ENCODE results near the gene KIFC3. TPM values are rescaled to one million over a fixed set of nuclear protein-coding genes. Genes with fewer than 3 reads are reported as not detected.

The KIFC3 gene
- total and polyA plus RNA-seq, 2 donors from 2014 or later, result 74.9 to 109 TPM

DNA sequence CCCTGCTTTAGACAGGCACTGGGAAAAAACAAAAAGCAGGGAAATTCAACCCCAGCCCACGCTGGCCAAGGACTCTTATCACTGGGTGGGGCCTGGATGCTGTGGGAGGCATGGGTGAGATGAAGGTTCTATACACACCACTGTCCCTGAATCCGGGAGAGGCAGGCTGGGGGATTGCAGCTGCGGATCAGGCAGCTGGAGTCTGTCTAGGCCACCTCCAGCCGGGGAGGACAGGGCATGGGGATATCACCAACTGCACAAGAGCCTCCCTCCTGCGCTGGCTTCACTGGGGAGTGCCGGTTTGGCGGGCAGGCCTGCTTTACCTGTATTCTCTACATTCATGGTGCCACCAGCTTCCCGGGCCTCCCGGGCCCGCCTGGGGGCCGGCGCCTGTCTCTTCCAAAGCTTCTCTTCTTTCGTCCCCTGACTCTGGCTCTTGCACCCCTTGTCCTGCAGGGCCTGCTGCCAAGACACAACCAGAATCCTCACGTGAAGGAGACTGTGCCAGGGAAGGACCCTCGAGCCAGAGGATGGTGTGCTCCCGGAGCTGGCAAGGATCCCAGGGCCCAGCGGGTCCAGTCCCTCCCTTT lies 13.9 kb downstream of the KIFC3 start:
- Histone ChIP-seq H3K27me3 (ENCODE audit: control insufficient read depth, insufficient read depth, low read length) (no peaks in the 10 kb centered on the region), H3K9ac (ENCODE audit: low read length in 3 of 3) (no peak overlapping the region), H3K9me3 (ENCODE audit: control insufficient read depth in 2 of 3, insufficient read depth in 1 of 3, low read length in 3 of 3) (no peaks in the 10 kb centered on the region), H3K36me3 (ENCODE audit: control insufficient read depth in 2 of 3, insufficient read depth in 3 of 3, low read length in 3 of 3) (peaks cover 0 to 61% (median 21%) of the 10 kb centered on the region in 3 donors), H3K4me3 (ENCODE audit: low read length in 3 of 3) (no peak overlapping the region), H3K27ac (ENCODE audit: low read depth in 2 of 2, low read length in 2 of 2) (peak overlapping the region in 1 of 2 donors; percentile 51), H3K4me1 (ENCODE audit: control insufficient read depth in 2 of 3, insufficient read depth in 2 of 3, low read depth in 1 of 3, low read length in 3 of 3) (peaks cover 0 to 47% (median 35%) of the 10 kb centered on the region in 3 donors)
- FAIRE-seq (no peak), DNase-seq (peak in 4 of 5 donors; percentile 43 to 63 (median 56))
- intact Hi-C loops (cut with DNase I), result no loop called here
- TF ChIP-seq, protein P1, sequence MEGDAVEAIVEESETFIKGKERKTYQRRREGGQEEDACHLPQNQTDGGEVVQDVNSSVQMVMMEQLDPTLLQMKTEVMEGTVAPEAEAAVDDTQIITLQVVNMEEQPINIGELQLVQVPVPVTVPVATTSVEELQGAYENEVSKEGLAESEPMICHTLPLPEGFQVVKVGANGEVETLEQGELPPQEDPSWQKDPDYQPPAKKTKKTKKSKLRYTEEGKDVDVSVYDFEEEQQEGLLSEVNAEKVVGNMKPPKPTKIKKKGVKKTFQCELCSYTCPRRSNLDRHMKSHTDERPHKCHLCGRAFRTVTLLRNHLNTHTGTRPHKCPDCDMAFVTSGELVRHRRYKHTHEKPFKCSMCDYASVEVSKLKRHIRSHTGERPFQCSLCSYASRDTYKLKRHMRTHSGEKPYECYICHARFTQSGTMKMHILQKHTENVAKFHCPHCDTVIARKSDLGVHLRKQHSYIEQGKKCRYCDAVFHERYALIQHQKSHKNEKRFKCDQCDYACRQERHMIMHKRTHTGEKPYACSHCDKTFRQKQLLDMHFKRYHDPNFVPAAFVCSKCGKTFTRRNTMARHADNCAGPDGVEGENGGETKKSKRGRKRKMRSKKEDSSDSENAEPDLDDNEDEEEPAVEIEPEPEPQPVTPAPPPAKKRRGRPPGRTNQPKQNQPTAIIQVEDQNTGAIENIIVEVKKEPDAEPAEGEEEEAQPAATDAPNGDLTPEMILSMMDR (IDR thresholded peaks at IDR 0.05; ENCODE audit: borderline replicate concordance, extremely low read depth, insufficient read depth), result no peak

- H3K9ac ChIP-seq (ENCODE audit: low read length in 3 of 3), result no peak overlapping the region
- H3K4me3 ChIP-seq (ENCODE audit: low read length in 3 of 3), result no peak overlapping the region
- H3K27ac ChIP-seq (ENCODE audit: low read depth in 2 of 2, low read length in 2 of 2), result peak overlapping the region; percentile 51 to 67
- peaks cover 0 to 59% (median 21%) of the 10 kb centered on the region in 3 donors for H3K36me3 ChIP-seq (ENCODE audit: control insufficient read depth in 2 of 3, insufficient read depth in 3 of 3, low read length in 3 of 3)
- no peaks in the 10 kb centered on the region for H3K9me3 ChIP-seq (ENCODE audit: control insufficient read depth in 2 of 3, insufficient read depth in 1 of 3, low read length in 3 of 3)
- peaks cover 0 to 47% (median 36%) of the 10 kb centered on the region in 3 donors for H3K4me1 ChIP-seq (ENCODE audit: control insufficient read depth in 2 of 3, insufficient read depth in 2 of 3, low read depth in 1 of 3, low read length in 3 of 3)
- TF ChIP-seq, protein P1 (IDR thresholded peaks at IDR 0.05; ENCODE audit: borderline replicate concordance, extremely low read depth, insufficient read depth), result no peak
- no peaks in the 10 kb centered on the region for H3K27me3 ChIP-seq (ENCODE audit: control insufficient read depth, insufficient read depth, low read length)
- intact Hi-C loops (cut with DNase I), result no loop called here
- no peak for FAIRE-seq
- DNase-seq, result no peak
These were observed 14.8 kb downstream of the KIFC3 start for GRCh38 chr16:57787519-57787905.

GRCh38 chr16:57786632-57787518 lies 15.4 kb downstream of the KIFC3 start:
- intact Hi-C loops (cut with DNase I), result no loop called here
- Histone ChIP-seq H3K4me3 (ENCODE audit: low read length in 3 of 3) (no peak overlapping the region), H3K27ac (ENCODE audit: low read depth in 2 of 2, low read length in 2 of 2) (peak overlapping the region; percentile 51 to 67), H3K9ac (ENCODE audit: low read length in 3 of 3) (no peak overlapping the region), H3K9me3 (ENCODE audit: control insufficient read depth in 2 of 3, insufficient read depth in 1 of 3, low read length in 3 of 3) (no peaks in the 10 kb centered on the region), H3K27me3 (ENCODE audit: control insufficient read depth, insufficient read depth, low read length) (no peaks in the 10 kb centered on the region), H3K4me1 (ENCODE audit: control insufficient read depth in 2 of 3, insufficient read depth in 2 of 3, low read depth in 1 of 3, low read length in 3 of 3) (peaks cover 0 to 45% (median 37%) of the 10 kb centered on the region in 3 donors), H3K36me3 (ENCODE audit: control insufficient read depth in 2 of 3, insufficient read depth in 3 of 3, low read length in 3 of 3) (peaks cover 0 to 59% (median 24%) of the 10 kb centered on the region in 3 donors)
- peak in 4 of 5 donors; percentile 41 to 90 (median 66) for DNase-seq
- TF ChIP-seq, protein P1 (IDR thresholded peaks at IDR 0.05; ENCODE audit: borderline replicate concordance, extremely low read depth, insufficient read depth), result no peak
- no peak for FAIRE-seq

Data from kidney (tissue), 14 donors.